Activated CD8-positive, alpha-beta T cell treated with anti-CD3 and anti-CD28 coated beads for 36 hours (primary cell): ENCODE data around the gene ST8SIA6. TPM values are rescaled to one million over a fixed set of nuclear protein-coding genes. Genes with fewer than 3 reads are reported as not detected.

Source experiments
- ATAC-seq: fragments of 200-7000 bp; cut with Tn5 transposase; one replicate; pipeline ENCODE4 v1.10.0; 2021; ENCODE audit warnings: mild to moderate bottlenecking, moderate library complexity
- CTCF ChIA-PET: fragments of 350-600 bp; sonication (Branson Sonifier 250); formaldehyde crosslinking; loops from one replicate; lab custom pipeline; 2021; ENCODE audit warnings: antibody characterized with exemption; lab: Charles Lee
- POLR2A ChIA-PET: fragments of 350-600 bp; sonication (Branson Sonifier 250); formaldehyde crosslinking; loops from one replicate; lab custom pipeline; 2021; ENCODE audit warnings: antibody characterized with exemption; lab: Charles Lee
- DNase-seq: peaks from one replicate; pipeline ENCODE4 v3.0.0-alpha.2; 2020
- H3K27ac Mint-ChIP-seq: one replicate; pipeline ENCODE4 v1.8.0; 2021; ENCODE audit warnings: mild to moderate bottlenecking, mixed read lengths
- H3K27me3 Mint-ChIP-seq: one replicate; pipeline ENCODE4 v1.8.0; 2021; ENCODE audit warnings: mixed read lengths
- H3K36me3 Mint-ChIP-seq: one replicate; pipeline ENCODE4 v1.8.0; 2021; ENCODE audit warnings: low read depth, mixed read lengths
- H3K4me1 Mint-ChIP-seq: one replicate; pipeline ENCODE4 v1.8.0; 2021; ENCODE audit warnings: low read depth, mixed read lengths
- H3K4me3 Mint-ChIP-seq: one replicate; pipeline ENCODE4 v1.8.0; 2021; ENCODE audit warnings: mild to moderate bottlenecking, moderate library complexity, mixed read lengths
- H3K9me3 Mint-ChIP-seq: one replicate; pipeline ENCODE4 v1.8.0; 2021; ENCODE audit warnings: mixed read lengths
- CTCF ChIP-seq: fragments of 200-600 bp; IDR thresholded peaks from one replicate; pipeline ENCODE4 v1.8.0; 2022; ENCODE audit warnings: antibody characterized with exemption, mild to moderate bottlenecking
- intact Hi-C: fragments of 100-400 bp; cut with micrococcal nuclease; formaldehyde crosslinking; loops from one replicate; pipeline ENCODE4 v1.10.0; 2022
- total RNA-seq, 2 experiments: library from RNA; stranded (reverse); gene quantifications; one replicate each; pipeline ENCODE4 v1.2.3, GENCODE V29; 2021

The ST8SIA6 gene
- total RNA-seq, 2 experiments from 2014 or later: not detected

GRCh38 chr10:17273403-17273802 lies 181.0 kb downstream of the ST8SIA6 start:
- H3K9me3 Mint-ChIP-seq: peaks cover 7% of the 10 kb centered on the region
- ChIA-PET POLR2A (no interaction called here), CTCF (interaction anchor here (0.6 to 1.4 kb wide), 3 partner anchors 41 to 431 kb away, joined by 3 read pairs; no protein-coding TSS in a partner anchor)
- no peak overlapping the region for H3K27ac Mint-ChIP-seq
- H3K27me3 Mint-ChIP-seq: peaks cover 2% of the 10 kb centered on the region
- no peak for TF ChIP-seq CTCF
- peaks cover 4% of the 10 kb centered on the region for H3K4me1 Mint-ChIP-seq
- ATAC-seq: peak; percentile 49
- no peak overlapping the region for H3K4me3 Mint-ChIP-seq
- intact Hi-C loops: no loop called here
- DNase-seq: no peak
- no peaks in the 10 kb centered on the region for H3K36me3 Mint-ChIP-seq

- Mint-ChIP-seq H3K4me1 (peaks cover 4% of the 10 kb centered on the region), H3K27me3 (peaks cover 2% of the 10 kb centered on the region), H3K4me3 (no peak overlapping the region), H3K9me3 (peaks cover 6% of the 10 kb centered on the region), H3K36me3 (no peaks in the 10 kb centered on the region), H3K27ac (no peak overlapping the region)
- POLR2A ChIA-PET: no interaction called here
- CTCF ChIA-PET: interaction anchor here (1.2 kb wide), 1 partner anchor 18 kb away, joined by 4 read pairs; no protein-coding TSS in a partner anchor
- DNase-seq (no peak), ATAC-seq (no peak)
- intact Hi-C loops: no loop called here
- no peak for TF ChIP-seq CTCF
Observed at GRCh38 chr10:17272648-17273047, 181.7 kb downstream of the ST8SIA6 start.

Other genes with a start within 250 kb of the ST8SIA6 start
- gene VIM, start 226.4 kb downstream of the ST8SIA6 start, total RNA-seq: 100 to 1,000 TPM; 590 to 602 TPM
- 1 to 10 TPM; 2.6 to 2.8 TPM for gene HACD1, start 162.8 kb upstream of the ST8SIA6 start, total RNA-seq
- 10 to 100 TPM; 21.6 to 24.5 TPM for gene STAM, start 189.6 kb upstream of the ST8SIA6 start, total RNA-seq